ENCODE data around the gene PARD3B.

GRCh38 chr2:204628926-204629712 is 83.8 kb downstream of the PARD3B start:
- TF ChIP-seq POLR2A (IDR thresholded peaks at IDR 0.05; ENCODE audit: low read length) (no peak), GATA1 (IDR thresholded peaks at IDR 0.05; ENCODE audit: low read depth, low read length) (no peak)

Measured in erythroblast (primary cell).